Stimulated activated CD4-positive, alpha-beta T cell treated with anti-CD3 and anti-CD28 coated beads, TNF-alpha, amount 100 ng/mL, for 24 hours (primary cell): ENCODE data around the gene UCN.
"Not testable (repeated sequence)": the region's sequence is repeated elsewhere in the genome, so short reads cannot be mapped to it uniquely, and the experiment has no call there.

Experiments
- DNase-seq, 3 experiments: peaks; one replicate each; pipeline ENCODE4 v3.0.0-alpha.2; 2020; ENCODE audit warnings: low read depth in 3 of 3

Gene UCN

GRCh38 chr2:27314709-27315108 lies 6.5 kb upstream of the UCN start:
- no peak for DNase-seq

- DNase-seq = no peak
Observed at GRCh38 chr2:27313882-27314645, 5.8 kb upstream of the UCN start.

GRCh38 chr2:27312152-27312551 lies 3.9 kb upstream of the UCN start:
- DNase-seq = no peak

- no peak for DNase-seq
Observed at GRCh38 chr2:27309651-27310050, 1.4 kb upstream of the UCN start.

- no peak for DNase-seq
Observed at GRCh38 chr2:27307545-27308358, 493 bp downstream of the UCN start.

GRCh38 chr2:27307287-27307544 lies 1.0 kb downstream of the UCN start:
- DNase-seq = no peak

GRCh38 chr2:27306573-27307286 lies 1.5 kb downstream of the UCN start:
- DNase-seq = peak in 1 of 3 experiments; percentile 42

GRCh38 chr2:27306136-27306535 lies 2.1 kb downstream of the UCN start:
- DNase-seq = no peak

- DNase-seq = no peak
Observed at GRCh38 chr2:27305516-27305915, 2.7 kb downstream of the UCN start.

- DNase-seq = no peak
Observed at GRCh38 chr2:27304488-27305240, 3.6 kb downstream of the UCN start.

- DNase-seq = peak in 1 of 3 experiments; percentile 27
Observed at GRCh38 chr2:27303093-27304025, 4.9 kb downstream of the UCN start.

- not testable (repeated sequence) for DNase-seq
Observed at GRCh38 chr2:27300606-27301005, 7.6 kb downstream of the UCN start.

- no peak for DNase-seq
Observed at GRCh38 chr2:27298391-27299080, 9.7 kb downstream of the UCN start.

- DNase-seq = no peak
Observed at GRCh38 chr2:27297195-27297594, 11.1 kb downstream of the UCN start.

- no peak for DNase-seq
Observed at GRCh38 chr2:27296481-27296880, 11.8 kb downstream of the UCN start.

GRCh38 chr2:27294928-27295327 lies 13.3 kb downstream of the UCN start:
- no peak for DNase-seq

GRCh38 chr2:27291865-27292264 lies 16.4 kb downstream of the UCN start:
- no peak for DNase-seq

GRCh38 chr2:27290549-27290948 lies 17.7 kb downstream of the UCN start:
- DNase-seq = no peak

GRCh38 chr2:27288610-27289009 lies 19.6 kb downstream of the UCN start:
- DNase-seq = no peak

GRCh38 chr2:27285481-27285880 lies 22.8 kb downstream of the UCN start:
- no peak for DNase-seq
